ENCODE measurements around the gene GALK2.

The GALK2 gene

GRCh38 chr15:49380912-49381311, 210.9 kb downstream of the GALK2 start (continued):
- TF ChIP-seq ATF2 (tag by site-specific recombination; IDR thresholded peaks at IDR 0.05; ENCODE audit: low read depth), result no peak

Measured in HEK293 (cell line).